Upper lobe of left lung (tissue), 6 donors: ENCODE data around the gene MRTFB. TPM values are rescaled to one million over a fixed set of nuclear protein-coding genes. Genes with fewer than 3 reads are reported as not detected.
A peak's percentile ranks its signal among the peaks of the same experiment; 100 is the strongest.

Source experiments
- ATAC-seq, 2 donors: fragments of 200-7000 bp; cut with Tn5 transposase; one replicate each; pipeline ENCODE4 v1.9.1; 2022; ENCODE audit warnings: mild to moderate bottlenecking in 2 of 2, moderate library complexity in 2 of 2; ENCODE audit not compliant: low FRiP score in 2 of 2
- DNase-seq, 2 donors: peaks; one replicate each; pipeline ENCODE4 v3.0.0-alpha.2; 2019 to 2020
- H3K27ac ChIP-seq, 4 donors: fragments of 200-600 bp; sonication (generic); one replicate each; pipeline ENCODE4 v1.5.1; 2016 to 2019
- H3K27me3 ChIP-seq, 4 donors: fragments of 200-600 bp; sonication (generic); one replicate each; pipeline ENCODE4 v1.5.1; 2017 to 2019
- H3K36me3 ChIP-seq, 4 donors: fragments of 200-600 bp; sonication (generic); one replicate each; pipeline ENCODE4 v1.5.1; 2016 to 2019
- H3K4me1 ChIP-seq, 4 donors: fragments of 200-600 bp; sonication (generic); one replicate each; pipeline ENCODE4 v1.5.1; 2018 to 2019
- H3K4me3 ChIP-seq, 4 donors: fragments of 200-600 bp; sonication (generic); one replicate each; pipeline ENCODE4 v1.5.1; 2017 to 2019; ENCODE audit warnings: mild to moderate bottlenecking in 2 of 4, moderate library complexity in 1 of 4
- H3K9me3 ChIP-seq, 4 donors: fragments of 200-600 bp; sonication (generic); one replicate each; pipeline ENCODE4 v1.5.1; 2018 to 2019
- EP300 ChIP-seq, 4 donors: sonication (generic); formaldehyde crosslinking; IDR thresholded peaks; one replicate each; pipeline ENCODE4 v1.5.1; 2017; ENCODE audit warnings: antibody characterized with exemption in 4 of 4, control low read depth in 2 of 4
- POLR2A ChIP-seq, 4 donors: fragments of 450-650 bp; IDR thresholded peaks; one replicate each; pipeline ENCODE4 v1.5.1; 2016 to 2017; ENCODE audit warnings: antibody characterized with exemption in 4 of 4, mild to moderate bottlenecking in 2 of 4
- POLR2AphosphoS5 ChIP-seq, 2 donors: sonication (generic); formaldehyde crosslinking; IDR thresholded peaks; one replicate each; pipeline ENCODE4 v1.5.1; 2017; ENCODE audit warnings: antibody characterized with exemption in 2 of 2
- WGBS, 2 donors: methylation state at CpG; one replicate each; pipeline ENCODE4 v1.1.5; 2017 to 2018; 5-methylcytosine and 5-hydroxymethylcytosine counted together
- total RNA-seq, 6 donors: library from RNA; depleted of rRNA in 4 of 6; stranded (reverse); fragments of >200 nt in 4 of 6; gene quantifications; one replicate each; pipeline versions ENCODE4 v1.1.0 to v1.2.1, GENCODE V29; 2016 to 2021
- TF ChIP-seq, protein P1 (sequence below), 6 experiments: fragments of 450-650 bp in 4 of 6; fragments of 200-600 bp in 2 of 6; sonication (generic) in 2 of 6; IDR thresholded peaks; one replicate each; pipeline ENCODE4 v1.5.1; 2016 to 2019; ENCODE audit warnings: antibody characterized with exemption in 6 of 6
- donor health status: DM: no; HTN: no; CAD: no; lungs with moderate emphysema.
- donor health status: DM: no; HTN: yes; CAD: no; lungs with severe emphysema.

MRTFB gene
- total RNA-seq, 6 donors from 2014 or later: 46.9 to 100 (median 66.7) TPM

DNA sequence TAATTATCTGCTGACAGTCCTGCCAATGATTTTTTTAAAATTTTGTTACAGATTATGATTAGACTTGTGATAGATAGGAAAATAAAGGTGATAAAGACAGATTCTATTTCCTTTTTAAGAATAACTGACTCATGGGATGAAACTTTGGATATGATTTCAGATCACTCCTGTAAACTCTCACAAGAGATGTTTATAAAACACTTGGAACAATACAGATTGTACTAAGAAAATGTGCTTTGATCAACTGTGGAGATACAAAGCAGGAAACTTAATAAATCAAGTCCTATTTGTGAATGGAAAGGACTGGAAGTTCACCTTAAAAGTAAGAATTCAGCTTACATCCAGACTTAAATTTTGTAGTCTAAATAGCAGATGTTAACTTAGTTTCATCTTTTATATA lies 21.4 kb downstream of the MRTFB start:
- TF ChIP-seq, protein P1, sequence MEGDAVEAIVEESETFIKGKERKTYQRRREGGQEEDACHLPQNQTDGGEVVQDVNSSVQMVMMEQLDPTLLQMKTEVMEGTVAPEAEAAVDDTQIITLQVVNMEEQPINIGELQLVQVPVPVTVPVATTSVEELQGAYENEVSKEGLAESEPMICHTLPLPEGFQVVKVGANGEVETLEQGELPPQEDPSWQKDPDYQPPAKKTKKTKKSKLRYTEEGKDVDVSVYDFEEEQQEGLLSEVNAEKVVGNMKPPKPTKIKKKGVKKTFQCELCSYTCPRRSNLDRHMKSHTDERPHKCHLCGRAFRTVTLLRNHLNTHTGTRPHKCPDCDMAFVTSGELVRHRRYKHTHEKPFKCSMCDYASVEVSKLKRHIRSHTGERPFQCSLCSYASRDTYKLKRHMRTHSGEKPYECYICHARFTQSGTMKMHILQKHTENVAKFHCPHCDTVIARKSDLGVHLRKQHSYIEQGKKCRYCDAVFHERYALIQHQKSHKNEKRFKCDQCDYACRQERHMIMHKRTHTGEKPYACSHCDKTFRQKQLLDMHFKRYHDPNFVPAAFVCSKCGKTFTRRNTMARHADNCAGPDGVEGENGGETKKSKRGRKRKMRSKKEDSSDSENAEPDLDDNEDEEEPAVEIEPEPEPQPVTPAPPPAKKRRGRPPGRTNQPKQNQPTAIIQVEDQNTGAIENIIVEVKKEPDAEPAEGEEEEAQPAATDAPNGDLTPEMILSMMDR (IDR thresholded peaks at IDR 0.05): no peak
- peak in 1 of 4 donors; percentile 42 for TF ChIP-seq EP300 (IDR thresholded peaks at IDR 0.05)
- TF ChIP-seq POLR2A (IDR thresholded peaks at IDR 0.05): no peak
- TF ChIP-seq POLR2AphosphoS5 (IDR thresholded peaks at IDR 0.05): no peak
- no peaks in the 10 kb centered on the region for H3K36me3 ChIP-seq
- no peaks in the 10 kb centered on the region for H3K27me3 ChIP-seq
- ATAC-seq (no peak), DNase-seq (no peak)
- H3K27ac ChIP-seq: peak overlapping the region in 3 of 4 donors; percentile 14 to 58 (median 27)
- peaks cover 28 to 75% (median 45%) of the 10 kb centered on the region in 4 donors for H3K4me1 ChIP-seq
- no peaks in the 10 kb centered on the region for H3K9me3 ChIP-seq
- no peak overlapping the region for H3K4me3 ChIP-seq

DNA sequence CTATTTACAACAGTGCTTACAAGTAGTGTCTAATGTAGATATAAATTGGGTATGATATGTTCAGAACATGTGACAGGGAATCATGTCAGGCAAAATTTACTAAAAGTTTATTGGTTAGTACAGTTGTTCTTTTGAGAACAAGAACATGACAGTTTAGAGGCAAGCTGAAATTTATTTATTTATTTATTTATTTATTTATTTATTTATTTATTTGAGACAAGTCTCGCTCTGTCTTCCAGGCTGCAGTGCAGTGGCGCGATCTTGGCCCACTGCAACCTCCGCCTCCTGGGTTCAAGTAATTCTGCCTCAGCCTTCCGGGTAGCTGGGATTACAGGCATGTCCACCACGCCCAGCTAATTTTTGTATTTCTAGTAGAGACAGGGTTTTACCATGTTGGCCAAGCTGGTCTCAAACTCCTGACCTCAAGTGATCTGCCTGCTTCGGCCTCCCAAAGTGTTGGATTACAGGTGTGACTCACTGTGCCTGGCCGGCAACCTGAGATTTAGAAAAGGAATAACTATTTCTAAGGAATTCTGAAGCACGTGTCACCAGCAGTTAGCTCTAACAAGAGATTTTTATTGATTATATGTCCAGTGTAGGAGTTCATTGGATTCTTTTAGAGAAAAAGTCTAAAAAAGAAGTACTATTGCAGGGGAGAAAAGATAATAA lies 24.9 kb downstream of the MRTFB start:
- Histone ChIP-seq H3K9me3 (no peaks in the 10 kb centered on the region), H3K27me3 (no peaks in the 10 kb centered on the region), H3K36me3 (no peaks in the 10 kb centered on the region), H3K4me1 (peaks cover 14 to 62% (median 36%) of the 10 kb centered on the region in 4 donors), H3K27ac (peak overlapping the region; percentile 14 to 69 (median 52)), H3K4me3 (no peak overlapping the region)
- TF ChIP-seq, protein P1 (IDR thresholded peaks at IDR 0.05): no peak
- TF ChIP-seq EP300 (IDR thresholded peaks at IDR 0.05) (no peak), POLR2A (IDR thresholded peaks at IDR 0.05) (no peak), POLR2AphosphoS5 (IDR thresholded peaks at IDR 0.05) (no peak)
- DNase-seq (peak in 1 of 2 donors; percentile 39), ATAC-seq (no peak)
- WGBS, 2 donors: 85 to 91% methylated on average over 9 of the region's 9 CpGs

DNA sequence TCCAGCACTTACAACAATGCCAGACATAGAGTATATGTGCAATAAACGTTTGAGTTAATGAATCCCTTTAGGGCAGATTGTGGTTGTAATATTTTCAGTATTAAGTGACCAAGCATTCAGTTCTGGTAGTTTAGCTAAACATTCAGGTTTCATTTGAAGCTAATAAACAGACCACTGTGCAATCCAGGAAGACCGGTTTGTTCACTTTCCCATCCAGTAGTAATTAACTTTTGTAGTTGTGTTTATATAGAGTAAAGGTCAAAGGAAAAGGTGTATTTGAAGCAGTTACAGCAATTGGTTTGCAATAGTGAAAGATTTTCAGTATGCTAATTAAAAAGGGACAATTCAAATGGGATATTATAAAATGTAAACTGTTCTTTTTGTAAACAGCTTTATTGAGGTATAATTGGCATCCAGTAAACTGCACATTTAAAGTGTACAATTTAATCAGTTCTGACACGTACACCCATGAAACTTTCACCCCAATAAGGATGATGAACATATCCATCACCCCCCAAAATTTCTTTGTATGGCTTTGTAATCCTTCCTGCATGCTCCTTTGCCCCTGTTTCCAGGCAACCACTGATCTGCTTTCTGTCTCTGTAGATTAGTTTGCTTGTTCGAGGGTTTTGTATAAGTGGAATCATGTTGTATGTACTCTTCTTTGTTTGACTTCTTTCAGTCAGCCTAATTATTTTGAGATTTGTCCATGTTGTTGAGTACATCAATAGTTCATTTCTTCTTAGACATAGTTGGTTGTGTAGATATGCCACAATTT lies 26.3 kb downstream of the MRTFB start:
- DNase-seq: peak in 1 of 2 donors; percentile 44
- Histone ChIP-seq H3K27ac (peak overlapping the region; percentile 36 to 69 (median 58)), H3K4me3 (no peak overlapping the region), H3K36me3 (no peaks in the 10 kb centered on the region), H3K9me3 (no peaks in the 10 kb centered on the region), H3K4me1 (peaks cover 17 to 66% (median 43%) of the 10 kb centered on the region in 4 donors), H3K27me3 (no peaks in the 10 kb centered on the region)
- peak in 1 of 4 donors; percentile 51 for TF ChIP-seq EP300 (IDR thresholded peaks at IDR 0.05)
- TF ChIP-seq, protein P1 (IDR thresholded peaks at IDR 0.05): no peak
- peak in 1 of 2 donors; percentile 73 for ATAC-seq
- 55 to 58% methylated on average over 4 of the region's 4 CpGs for WGBS, 2 donors

DNA sequence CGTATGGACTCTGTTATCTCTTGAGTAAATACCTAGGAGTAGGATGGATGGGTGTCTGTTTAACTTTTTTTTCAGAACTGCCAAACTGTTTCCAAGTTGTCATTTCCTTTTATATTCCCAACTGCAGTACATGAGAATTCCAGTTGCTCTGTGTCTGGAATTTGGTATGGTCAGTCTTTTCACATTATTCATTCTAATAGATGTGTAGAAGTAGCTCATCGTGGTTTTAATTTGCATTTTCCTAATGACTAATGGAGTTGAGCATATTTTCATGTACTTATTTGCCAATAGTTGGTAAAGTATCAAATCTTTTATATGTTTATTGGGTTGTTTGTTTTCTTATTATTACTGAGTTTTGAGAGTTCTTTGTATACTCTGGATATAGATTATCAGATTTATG lies 27.0 kb downstream of the MRTFB start:
- Histone ChIP-seq H3K9me3 (no peaks in the 10 kb centered on the region), H3K36me3 (no peaks in the 10 kb centered on the region), H3K27me3 (no peaks in the 10 kb centered on the region), H3K4me1 (peaks cover 24 to 65% (median 48%) of the 10 kb centered on the region in 4 donors), H3K27ac (peak overlapping the region; percentile 36 to 69 (median 58)), H3K4me3 (no peak overlapping the region)
- 56 to 64% methylated on average over 2 of the region's 2 CpGs for WGBS, 2 donors
- TF ChIP-seq EP300 (IDR thresholded peaks at IDR 0.05) (no peak), POLR2AphosphoS5 (IDR thresholded peaks at IDR 0.05) (no peak), POLR2A (IDR thresholded peaks at IDR 0.05) (no peak)
- TF ChIP-seq, protein P1 (IDR thresholded peaks at IDR 0.05): no peak
- DNase-seq: no peak
- ATAC-seq: no peak
